Measurements from ENCODE around the gene ZC3H12C. TPM values are rescaled to one million over a fixed set of nuclear protein-coding genes. Genes with fewer than 3 reads are reported as not detected.
"Not testable (repeated sequence)": the region's sequence is repeated elsewhere in the genome, so short reads cannot be mapped to it uniquely, and the experiment has no call there.

ZC3H12C gene
- polyA plus RNA-seq, 3 donors: 6.4 to 8.5 (median 7.9) TPM

DNA sequence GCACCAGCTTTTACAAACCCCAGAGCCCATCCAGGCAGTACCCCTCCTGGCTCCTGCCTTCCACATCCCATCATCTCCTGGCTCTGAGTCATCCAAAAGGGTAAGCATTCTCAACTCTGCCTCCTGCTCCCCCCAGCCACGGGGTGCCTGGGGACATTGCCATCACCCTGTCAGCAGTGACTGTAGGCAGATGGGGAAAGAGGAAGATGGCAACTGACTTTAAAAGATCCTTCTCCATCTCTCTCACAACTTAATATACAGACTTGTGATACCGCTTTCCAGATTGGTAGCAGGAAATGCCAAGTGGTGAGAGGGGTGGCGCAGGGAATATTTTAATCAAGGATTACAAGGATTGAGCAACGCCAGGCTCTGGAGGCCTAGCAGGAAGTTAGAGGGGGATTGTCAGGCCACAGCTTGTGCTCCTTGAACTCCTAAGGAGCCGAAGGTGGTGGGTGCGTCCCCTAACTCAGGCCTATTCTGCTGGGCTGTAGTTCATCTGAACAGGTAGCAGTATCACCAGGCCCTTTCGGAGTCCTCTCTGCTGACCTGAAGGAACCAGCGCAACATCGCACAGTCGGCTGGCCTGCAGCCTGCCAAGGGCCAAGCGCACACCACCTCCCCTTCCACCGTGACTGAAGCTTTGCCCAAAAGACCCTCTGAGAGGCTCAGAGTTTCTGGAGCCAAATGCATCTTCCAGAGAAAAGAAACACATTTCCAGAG, 83.3 kb downstream of the ZC3H12C start:
- no peak for DNase-seq

DNA sequence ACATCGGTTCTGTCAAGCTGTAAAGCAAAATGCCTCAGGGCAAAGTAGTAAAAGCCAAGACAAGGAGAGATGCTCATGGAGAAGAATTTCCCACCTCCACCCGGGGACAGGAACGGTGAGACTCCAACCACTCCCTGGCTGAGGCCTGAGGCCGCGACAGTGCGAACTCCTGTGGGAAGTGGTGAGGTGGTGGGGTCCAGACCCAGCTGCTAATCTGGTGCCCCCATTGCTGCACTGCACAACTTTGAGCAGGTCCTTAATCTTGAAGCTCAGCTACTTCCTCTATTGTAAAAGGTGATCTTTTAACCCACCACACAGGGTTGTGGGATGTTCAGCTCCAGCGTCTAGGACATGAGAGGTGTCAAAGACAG, 83.9 kb downstream of the ZC3H12C start:
- DNase-seq: no peak

DNA sequence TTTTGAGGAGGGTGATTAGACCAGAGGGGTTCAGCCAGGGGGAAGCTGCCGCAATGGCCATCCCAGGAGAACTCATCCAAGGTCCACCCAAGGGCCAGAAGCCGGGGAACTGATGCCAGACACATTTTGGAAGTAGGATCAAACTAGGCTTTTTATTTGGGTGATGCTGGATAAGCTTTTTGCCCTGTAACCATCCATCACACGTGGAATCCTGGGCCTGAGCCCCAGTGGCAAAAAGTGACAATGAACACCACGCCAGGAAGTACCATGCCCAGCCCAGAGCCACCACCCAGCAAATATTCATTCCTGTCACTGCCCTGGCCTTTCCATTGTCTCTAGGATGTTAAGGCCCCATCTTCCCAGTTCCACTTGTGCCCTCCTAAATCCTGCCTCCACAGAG, 85.9 kb downstream of the ZC3H12C start:
- no peak for DNase-seq

DNA sequence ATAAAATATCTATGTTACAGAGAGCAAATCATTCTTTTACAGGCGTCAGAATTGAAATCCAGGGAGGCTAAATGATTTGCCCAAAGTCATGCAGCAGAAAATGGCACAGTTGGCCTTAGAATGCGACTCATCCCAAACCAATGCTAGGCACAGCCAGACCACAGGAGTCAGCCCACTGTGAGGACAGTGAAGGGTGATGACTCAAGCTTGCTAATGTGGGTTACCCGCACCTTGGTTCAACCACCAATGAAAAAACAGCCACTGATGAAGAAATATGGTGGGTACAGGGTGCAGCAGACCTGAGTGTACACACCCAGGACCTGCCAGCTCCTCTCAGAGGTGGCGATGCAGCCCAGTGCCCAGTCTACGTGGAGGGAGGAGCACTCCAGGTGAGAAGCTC, 89.7 kb downstream of the ZC3H12C start:
- DNase-seq: no peak

DNA sequence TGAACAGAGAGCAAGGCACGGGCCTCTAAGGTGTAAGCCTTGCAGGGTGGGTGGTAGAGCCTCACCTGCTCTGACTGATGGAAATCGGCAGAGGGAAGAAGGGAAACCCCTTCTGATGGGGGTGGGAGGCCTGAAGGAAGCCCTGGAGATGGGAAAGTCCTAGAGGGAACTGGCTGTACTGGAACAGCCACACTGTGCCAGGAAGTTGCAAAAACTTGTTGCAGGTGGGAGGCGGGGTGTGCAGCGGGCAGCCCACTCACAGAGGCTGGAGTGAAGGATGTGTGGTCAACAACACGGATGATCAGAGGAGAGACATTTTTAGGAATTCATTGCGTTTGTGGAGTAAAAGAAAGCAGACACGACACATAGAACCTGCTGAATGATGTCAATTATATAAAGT, 91.3 kb downstream of the ZC3H12C start:
- DNase-seq: no peak

DNA sequence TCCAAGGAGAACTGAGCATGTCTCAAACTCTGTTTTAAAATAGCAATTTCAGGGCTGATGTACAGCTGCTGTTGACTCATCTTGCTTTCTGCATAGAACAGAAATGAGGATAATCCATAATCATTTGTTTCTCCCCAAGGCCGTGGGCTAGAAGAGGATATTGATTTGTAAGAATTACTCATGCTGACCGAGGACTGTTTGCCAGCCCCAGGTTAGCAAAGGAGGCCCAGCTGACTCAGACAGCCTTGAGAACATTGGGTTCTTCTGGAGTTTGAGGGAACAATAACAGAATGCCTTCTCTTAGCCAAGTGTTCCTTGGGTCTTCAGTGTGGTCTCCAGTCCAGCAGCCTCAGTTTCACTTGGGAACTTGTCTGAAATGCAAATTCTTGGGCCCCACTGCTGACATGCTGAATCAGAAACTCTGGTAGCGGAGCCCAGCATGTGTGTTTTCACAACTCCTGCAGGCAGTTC, 92.0 kb downstream of the ZC3H12C start:
- DNase-seq: no peak

DNA sequence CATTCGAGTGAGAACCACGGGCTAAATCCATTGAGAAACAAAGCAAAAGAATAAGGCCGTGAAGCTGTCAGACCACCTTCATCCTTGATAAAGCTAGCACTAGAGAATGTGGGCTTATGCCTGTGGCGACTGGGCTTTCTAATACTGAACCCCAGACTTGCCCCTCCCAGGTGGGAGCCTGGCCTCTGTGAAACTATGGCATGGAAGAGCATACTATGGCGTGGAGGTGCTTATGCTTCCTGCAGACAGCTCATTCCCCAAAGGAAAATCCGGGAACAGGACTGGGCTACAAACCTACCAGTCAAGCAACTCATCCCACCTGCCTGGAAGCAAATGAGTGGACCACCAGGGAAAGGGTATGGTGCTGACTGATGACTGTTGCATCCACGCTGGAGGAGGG, 92.4 kb downstream of the ZC3H12C start:
- no peak for DNase-seq

DNA sequence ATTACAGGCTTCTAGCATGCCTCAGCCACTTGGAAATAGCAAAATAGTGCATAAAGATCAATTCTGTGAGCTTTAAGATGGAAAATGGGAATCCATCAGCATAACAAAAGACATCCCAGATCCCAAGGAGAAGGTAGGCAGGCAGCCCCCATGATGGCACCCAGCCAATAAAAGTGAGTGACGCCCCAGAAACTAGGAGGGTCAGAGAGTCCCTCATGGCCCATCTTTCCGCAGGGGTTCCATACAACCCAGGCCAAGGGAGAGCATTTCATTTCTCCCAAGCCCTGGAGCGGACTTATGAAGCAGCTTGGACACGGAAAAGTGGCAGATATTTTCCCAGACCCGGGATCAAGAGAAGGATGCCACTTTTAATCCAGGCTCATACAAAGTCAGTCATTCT, 93.3 kb downstream of the ZC3H12C start:
- DNase-seq: no peak

DNA sequence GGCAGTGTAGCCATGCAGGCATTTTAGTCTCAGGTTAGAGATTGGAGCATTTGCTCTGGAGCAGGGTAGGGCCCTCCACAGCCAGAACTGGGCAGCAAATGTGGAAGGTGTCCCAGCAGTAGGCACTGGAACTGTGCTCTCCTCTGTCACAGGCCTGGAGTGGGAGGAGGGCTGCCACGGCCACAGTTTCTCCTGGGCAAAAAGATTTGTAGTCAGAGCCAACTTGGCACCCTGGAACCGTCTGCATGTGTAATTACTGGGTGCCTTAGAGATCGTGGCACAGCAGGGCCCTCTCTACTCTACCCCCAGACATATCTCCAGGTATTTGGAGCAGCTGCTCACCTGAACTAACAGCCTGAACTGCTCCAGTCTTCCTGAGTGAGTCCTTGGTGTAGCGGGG, 93.7 kb downstream of the ZC3H12C start:
- no peak for DNase-seq

DNA sequence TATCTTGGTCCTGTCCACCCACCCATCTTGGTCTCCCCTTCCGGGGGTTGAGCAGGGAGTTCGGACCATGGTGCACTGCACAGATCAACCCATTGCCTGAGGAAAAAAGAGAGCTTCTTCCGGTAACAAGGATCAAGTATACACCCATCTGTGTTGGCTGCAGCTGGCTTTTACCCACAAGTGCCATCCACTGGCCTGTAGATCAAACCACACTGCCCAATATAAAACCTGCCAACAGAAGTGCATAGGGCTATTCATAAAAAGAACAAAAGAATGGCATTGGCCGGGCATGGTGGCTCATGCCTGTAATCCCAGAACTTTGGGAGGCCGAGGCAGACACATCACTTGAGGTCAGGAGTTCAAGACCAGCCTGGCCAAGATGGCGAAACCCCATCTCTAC, 94.5 kb downstream of the ZC3H12C start:
- DNase-seq: no peak

DNA sequence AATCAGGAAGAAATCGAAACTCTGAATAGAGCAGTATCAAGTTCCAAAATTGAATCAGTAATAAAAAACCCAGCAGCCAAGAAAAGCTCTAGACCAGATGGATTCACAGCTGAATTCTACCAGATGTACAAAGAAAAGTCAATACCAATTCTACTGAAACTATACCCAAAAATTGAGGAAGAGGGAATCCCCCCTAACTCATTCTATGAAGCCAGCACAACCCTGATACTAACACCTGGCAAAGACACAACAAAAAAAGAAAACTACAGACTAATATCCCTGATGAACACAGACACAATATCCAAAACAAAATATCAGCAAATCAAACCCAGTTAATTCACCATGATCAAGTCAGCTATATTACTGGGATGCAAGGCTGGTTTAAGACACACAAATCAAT, 97.7 kb downstream of the ZC3H12C start:
- DNase-seq: no peak

DNA sequence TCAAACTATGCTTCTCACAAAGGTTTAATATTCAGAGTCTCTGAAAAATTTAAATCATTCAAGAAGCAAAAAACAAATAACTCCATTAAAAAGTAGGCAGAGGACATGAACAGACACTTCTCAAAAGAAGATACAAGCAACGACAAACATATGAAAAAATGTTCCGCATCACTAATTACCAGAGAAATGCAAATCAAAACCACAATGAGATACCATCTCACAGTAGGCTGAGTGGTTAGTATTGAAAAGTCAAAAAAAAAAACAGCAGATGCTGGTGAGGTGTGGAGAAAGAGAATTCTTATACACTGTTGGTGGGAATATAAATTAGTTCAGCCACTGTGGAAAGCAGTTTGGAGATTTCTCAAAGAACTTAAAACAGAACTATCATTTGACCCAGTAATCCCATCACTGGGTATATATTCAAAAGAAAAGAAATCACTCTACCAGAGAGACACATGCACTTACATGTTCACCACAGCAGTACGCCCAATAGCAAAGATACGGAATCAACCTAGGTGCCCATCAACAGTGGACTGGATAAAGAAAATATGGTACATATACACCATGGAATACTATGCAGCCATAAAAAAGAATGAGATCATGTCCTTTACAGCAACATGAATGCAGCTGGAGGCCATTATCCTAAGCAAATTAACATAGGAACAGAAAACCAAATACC, 99.6 kb downstream of the ZC3H12C start:
- DNase-seq: not testable (repeated sequence)

DNA sequence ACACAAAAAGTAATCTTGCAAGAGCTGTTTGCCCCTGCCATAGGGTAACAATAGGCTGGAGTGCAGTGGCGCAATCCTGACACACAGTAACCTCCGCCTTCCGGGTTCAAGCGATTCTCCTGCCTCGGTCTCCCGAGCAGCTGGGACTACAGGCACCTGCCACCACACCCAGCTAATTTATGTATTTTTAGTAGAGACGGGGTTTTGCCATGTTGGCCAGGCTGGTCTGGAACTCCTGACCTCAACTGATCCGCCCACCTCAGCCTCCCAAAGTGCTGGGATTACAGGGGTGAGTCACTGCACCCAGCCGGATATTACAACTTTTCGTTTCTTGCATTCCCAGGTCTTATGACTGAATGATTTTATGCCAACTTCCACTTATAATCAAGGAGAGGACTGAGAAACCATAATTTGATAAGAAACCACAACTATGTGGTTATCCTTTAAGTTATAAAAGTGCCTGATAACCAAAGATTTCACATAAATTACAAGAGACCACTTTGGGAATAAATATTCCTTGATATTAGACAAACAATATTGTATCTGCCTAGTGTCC, 101.1 kb downstream of the ZC3H12C start:
- not testable (repeated sequence) for DNase-seq

DNA sequence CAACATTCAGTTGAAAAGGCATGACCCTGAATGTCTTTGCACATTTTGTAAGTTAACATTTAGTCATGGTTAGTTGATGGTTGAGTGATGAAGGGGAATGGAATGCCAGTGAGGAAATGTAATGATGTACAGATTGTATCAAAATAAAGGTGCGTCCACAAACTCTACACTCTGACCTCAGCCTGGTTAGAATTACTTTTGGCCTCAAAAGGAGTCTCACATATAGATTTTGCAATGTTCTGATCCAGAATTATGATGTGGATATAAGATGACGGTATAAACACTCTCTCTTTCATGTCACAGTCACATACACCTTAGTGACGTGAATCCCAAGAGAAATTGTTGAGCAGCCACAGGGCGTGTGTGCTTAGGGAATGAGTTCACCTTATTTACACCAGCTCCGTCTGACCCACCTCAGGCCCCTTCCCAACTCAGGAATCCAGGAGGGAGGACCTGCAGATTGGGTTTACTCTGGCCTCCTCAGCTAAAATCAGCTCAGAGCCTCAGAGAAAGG, 103.1 kb downstream of the ZC3H12C start:
- peak; percentile 49 for DNase-seq

DNA sequence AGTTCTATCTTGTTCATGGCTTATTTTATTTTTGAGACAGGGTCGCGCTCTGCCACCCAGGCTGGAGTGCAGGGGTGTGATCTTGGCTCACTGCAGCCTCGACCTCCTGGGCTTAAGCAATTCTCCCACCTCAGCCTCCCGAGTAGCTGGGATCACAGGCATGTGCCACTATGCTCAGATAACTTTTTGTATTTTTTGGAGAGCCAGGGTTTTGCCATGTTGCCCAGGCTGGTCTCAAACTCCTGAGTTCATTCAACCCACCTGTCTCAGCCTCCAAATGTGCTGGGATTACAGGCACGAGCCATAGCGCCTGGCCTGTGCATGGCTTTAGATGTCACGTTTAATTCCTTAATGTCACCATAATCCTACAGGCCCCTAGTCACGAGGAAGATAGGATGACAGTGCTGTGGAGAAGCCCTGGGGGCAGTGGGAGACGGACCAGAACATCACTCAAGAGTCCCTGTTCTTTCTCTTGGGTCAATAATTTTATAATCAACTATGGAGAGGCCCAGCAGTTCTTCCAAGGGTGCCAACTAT, 103.8 kb downstream of the ZC3H12C start:
- no peak for DNase-seq

DNA sequence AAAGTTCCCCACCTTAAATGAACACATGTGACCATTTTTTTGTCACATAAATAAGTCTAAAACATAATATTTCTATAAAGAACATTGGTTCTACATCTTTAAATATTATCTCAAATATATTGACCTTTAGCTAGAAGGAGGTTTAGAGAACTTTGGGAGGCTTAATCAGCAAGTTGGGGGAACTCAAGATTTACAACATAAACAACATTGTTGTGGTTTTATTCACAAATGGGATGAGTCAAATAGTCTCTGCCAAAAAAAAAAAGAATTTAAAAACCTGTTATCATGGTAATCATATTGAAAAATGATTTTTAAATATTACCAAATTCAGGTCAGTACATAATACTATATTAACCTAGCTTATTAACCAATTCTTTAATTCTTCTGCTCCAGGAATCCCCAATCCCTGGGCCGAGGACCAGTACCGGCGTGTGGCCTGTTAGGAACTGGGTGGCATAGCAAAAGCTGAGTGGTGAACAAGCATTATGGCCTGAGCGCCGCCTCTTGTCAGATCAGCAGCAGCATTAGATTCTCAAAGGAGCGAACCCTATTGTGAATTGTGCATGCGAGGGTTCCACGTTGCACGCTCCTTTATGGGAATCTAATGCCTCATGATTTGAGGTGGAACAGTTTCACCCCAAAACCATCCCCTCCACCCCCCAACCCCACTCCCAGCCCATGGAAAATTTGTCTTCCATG, 105.0 kb downstream of the ZC3H12C start:
- DNase-seq: no peak

DNA sequence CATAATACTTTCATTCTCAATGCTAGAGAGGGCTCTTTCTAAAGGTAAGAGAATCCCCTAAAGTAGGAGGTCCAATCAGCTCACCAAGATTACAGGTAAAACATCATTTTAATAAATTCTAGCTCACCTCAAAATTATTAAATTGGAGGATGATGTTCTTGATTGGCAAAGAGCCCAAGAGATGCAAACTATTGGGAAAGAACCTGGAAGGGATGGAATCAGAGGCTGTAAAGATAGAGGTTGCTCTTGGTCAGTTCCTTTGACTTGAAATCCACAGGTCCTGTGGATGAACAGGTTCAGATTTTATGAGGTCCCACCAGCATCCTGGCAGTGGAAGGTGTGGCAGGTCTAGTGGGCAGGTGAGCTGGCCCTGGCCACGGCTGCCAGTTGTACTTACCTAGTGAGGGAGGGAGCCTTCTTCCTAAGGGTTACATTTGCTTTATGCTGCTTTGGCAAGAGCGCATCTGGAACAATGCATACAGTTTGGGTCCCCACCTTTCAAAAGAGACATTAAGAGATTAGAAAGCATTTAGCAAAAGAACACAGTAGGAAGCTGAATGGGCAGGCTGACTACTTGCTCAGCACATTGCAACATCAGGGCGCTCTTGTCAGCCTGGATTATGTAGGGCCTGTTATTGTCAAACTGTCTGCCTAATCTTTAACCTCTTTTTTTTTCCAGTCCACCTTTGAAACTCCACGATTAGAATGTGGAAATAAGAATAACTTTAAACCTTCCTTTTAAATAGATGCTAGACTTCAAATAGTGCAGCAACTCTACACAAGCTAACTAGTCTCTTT, 106.2 kb downstream of the ZC3H12C start:
- DNase-seq: no peak

DNA sequence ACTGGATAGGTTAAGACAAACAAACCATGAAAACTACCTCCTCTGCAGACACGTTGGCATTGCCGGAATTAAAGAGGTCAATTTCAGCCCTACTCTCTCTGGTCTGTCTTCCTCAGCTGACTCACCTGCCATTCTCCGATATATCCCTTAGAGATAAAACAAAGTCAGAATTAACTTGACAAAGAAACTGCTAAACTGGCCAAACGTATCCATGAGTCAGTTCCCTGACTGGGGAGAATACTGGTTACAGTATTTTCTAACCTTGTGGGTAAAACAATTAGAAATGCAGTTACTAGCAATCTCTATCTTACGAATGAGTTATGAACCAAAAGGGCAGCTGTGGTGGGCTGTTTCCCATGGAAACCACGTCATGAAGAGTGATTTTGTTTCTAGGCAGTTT, 107.0 kb downstream of the ZC3H12C start:
- DNase-seq: no peak

DNA sequence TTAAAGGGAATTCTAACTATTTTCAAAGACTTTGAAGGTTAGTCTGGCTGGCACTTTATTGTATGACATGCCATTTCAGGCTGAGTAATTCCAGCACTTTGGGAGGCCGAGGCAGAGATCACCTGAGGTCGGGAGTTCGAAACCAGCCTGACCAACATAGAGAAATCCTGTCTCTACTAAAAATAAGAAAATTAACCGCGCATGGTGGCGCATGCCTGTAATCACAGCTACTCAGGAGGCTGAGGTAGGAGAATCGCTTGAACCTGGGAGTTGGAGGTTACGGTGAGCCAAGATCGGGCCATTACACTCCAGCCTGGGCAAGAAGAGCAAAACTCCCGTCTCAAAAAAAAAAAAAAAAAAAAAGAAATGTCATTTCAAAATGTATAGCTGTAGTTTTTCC, 107.6 kb downstream of the ZC3H12C start:
- DNase-seq: no peak

DNA sequence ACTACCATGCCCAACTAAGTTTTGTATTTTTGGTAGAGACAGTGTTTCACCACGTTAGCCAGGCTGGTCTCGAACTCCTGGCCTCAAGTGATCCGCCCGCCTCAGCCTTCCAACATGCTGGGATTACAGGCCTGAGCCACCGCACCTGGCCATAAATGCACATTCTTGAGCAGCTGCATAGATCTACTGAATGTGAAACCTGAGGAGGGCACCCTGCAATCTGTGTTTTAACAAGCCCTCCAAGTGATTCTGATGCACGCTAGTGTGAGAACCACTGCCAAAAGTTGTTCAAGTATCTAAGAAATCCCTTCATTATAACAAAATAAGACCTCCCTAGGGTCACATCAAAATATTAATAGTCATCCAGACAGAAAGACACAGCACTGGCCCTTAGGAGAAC, 113.9 kb downstream of the ZC3H12C start:
- no peak for DNase-seq

DNA sequence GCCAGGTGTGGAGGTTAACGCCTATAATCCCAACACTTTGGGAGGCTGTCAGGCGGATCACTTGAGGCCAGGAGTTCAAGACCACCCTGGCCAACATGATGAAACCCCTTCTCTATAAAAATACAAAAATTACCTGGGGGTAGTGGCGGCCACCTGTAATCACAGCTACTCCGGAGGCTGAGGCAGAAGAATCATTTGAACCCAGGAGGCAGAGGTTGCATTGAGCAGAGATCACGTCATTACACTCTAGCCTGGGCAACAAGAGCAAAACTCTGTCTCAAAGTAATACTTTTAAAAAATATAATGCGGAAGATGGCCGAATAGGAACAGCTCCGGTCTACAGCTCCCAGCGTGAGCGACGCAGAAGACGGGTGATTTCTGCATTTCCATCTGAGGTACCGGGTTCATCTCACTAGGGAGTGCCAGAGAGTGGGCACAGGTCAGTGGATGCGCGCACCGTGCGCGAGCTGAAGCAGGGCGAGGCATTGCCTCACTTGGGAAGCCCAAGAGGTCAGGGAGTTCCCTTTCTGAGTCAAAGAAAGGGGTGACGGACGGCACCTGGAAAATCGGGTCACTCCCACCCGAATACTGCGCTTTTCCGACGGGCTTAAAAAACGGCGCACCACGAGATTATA, 115.6 kb downstream of the ZC3H12C start:
- DNase-seq: not testable (repeated sequence)
